Lower lobe of right lung (tissue), 2 donors: ENCODE results near the gene GPR137B. TPM values are rescaled to one million over a fixed set of nuclear protein-coding genes. Genes with fewer than 3 reads are reported as not detected.
"Not testable (repeated sequence)": the region's sequence is repeated elsewhere in the genome, so short reads cannot be mapped to it uniquely, and the experiment has no call there.

Experiments used
- ATAC-seq, 2 donors: fragments of 200-7000 bp; cut with Tn5 transposase; one replicate each; pipeline ENCODE4 v1.9.1; 2020 to 2022; ENCODE audit warnings: mild to moderate bottlenecking in 2 of 2, moderate library complexity in 2 of 2
- DNase-seq: peaks from one replicate; pipeline ENCODE4 v3.0.0-alpha.2; 2020
- H3K27ac ChIP-seq: fragments of 200-600 bp; one replicate; pipeline ENCODE4 v1.8.0; 2022
- H3K27me3 ChIP-seq: fragments of 200-600 bp; one replicate; pipeline ENCODE4 v1.8.0; 2022; ENCODE audit warnings: low read depth
- H3K36me3 ChIP-seq: fragments of 200-600 bp; one replicate; pipeline ENCODE4 v1.8.0; 2022; ENCODE audit warnings: mild to moderate bottlenecking
- H3K4me1 ChIP-seq: fragments of 200-600 bp; one replicate; pipeline ENCODE4 v1.8.0; 2022
- H3K4me3 ChIP-seq: fragments of 200-600 bp; one replicate; pipeline ENCODE4 v1.8.0; 2022; ENCODE audit warnings: mild to moderate bottlenecking
- H3K9me3 ChIP-seq: fragments of 200-600 bp; one replicate; pipeline ENCODE4 v1.8.0; 2022
- intact Hi-C: fragments of 100-400 bp; cut with DNase I; formaldehyde crosslinking; loops from one replicate; pipeline ENCODE4 v1.11.0; 2022
- total RNA-seq: library from RNA; stranded (reverse); fragmentation: NEBNext Ultra II Directional; extraction: Animal tissue kit (Norgen Biotek cat#: 25700); gene quantifications from one replicate; pipeline ENCODE4 v1.2.1, GENCODE V29; 2021
- TF ChIP-seq, protein P1 (sequence below): fragments of 200-600 bp; IDR thresholded peaks from one replicate; pipeline ENCODE4 v1.8.0; 2022; ENCODE audit warnings: antibody characterized with exemption, mild to moderate bottlenecking
- donor health status: DM: no; HTN: yes; CAD: no; lungs with severe emphysema.

GPR137B gene
- total RNA-seq, 1 donor from 2014 or later = 38.3 TPM

GRCh38 chr1:236160540-236161127 is 18.3 kb downstream of the GPR137B start:
- Histone ChIP-seq H3K36me3 (no peaks in the 10 kb centered on the region), H3K4me3 (no peak overlapping the region), H3K27me3 (no peaks in the 10 kb centered on the region), H3K27ac (no peak overlapping the region), H3K9me3 (peaks cover 13% of the 10 kb centered on the region), H3K4me1 (no peaks in the 10 kb centered on the region)
- TF ChIP-seq, protein P1, sequence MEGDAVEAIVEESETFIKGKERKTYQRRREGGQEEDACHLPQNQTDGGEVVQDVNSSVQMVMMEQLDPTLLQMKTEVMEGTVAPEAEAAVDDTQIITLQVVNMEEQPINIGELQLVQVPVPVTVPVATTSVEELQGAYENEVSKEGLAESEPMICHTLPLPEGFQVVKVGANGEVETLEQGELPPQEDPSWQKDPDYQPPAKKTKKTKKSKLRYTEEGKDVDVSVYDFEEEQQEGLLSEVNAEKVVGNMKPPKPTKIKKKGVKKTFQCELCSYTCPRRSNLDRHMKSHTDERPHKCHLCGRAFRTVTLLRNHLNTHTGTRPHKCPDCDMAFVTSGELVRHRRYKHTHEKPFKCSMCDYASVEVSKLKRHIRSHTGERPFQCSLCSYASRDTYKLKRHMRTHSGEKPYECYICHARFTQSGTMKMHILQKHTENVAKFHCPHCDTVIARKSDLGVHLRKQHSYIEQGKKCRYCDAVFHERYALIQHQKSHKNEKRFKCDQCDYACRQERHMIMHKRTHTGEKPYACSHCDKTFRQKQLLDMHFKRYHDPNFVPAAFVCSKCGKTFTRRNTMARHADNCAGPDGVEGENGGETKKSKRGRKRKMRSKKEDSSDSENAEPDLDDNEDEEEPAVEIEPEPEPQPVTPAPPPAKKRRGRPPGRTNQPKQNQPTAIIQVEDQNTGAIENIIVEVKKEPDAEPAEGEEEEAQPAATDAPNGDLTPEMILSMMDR = no peak
- intact Hi-C loops = no loop called here
- ATAC-seq = no peak
- no peak for DNase-seq

DNA sequence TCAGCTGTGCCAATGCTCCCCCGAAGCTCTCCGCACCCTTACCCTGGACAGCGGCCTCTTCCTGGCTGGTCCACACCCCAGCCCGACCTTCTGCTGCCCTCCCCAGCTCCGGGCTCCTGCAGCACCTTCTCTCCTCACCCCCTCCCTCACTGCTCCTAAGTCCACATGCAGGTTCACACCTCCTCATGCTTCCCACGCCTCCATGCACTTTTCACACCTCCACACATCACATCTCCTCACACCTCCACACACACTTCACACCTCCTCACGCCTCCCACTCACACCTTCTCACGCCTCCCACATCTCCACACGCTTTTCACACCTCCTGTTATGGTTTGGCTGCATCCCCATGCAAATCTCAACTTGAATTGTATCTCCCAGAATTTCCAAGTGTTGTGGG is 18.9 kb downstream of the GPR137B start:
- Histone ChIP-seq H3K4me3 (no peak overlapping the region), H3K9me3 (peaks cover 13% of the 10 kb centered on the region), H3K27ac (no peak overlapping the region), H3K27me3 (no peaks in the 10 kb centered on the region), H3K36me3 (no peaks in the 10 kb centered on the region), H3K4me1 (no peaks in the 10 kb centered on the region)
- TF ChIP-seq, protein P1 = no peak
- no peak for DNase-seq
- ATAC-seq = no peak
- intact Hi-C loops = no loop called here

- H3K4me1 ChIP-seq, H3K27ac ChIP-seq, H3K36me3 ChIP-seq, H3K4me3 ChIP-seq, ATAC-seq, DNase-seq, intact Hi-C loops, H3K27me3 ChIP-seq: not testable (repeated sequence)
- H3K9me3 ChIP-seq = peaks cover 13% of the 10 kb centered on the region
These were observed 19.4 kb downstream of the GPR137B start for GRCh38 chr1:236161755-236162154.

DNA sequence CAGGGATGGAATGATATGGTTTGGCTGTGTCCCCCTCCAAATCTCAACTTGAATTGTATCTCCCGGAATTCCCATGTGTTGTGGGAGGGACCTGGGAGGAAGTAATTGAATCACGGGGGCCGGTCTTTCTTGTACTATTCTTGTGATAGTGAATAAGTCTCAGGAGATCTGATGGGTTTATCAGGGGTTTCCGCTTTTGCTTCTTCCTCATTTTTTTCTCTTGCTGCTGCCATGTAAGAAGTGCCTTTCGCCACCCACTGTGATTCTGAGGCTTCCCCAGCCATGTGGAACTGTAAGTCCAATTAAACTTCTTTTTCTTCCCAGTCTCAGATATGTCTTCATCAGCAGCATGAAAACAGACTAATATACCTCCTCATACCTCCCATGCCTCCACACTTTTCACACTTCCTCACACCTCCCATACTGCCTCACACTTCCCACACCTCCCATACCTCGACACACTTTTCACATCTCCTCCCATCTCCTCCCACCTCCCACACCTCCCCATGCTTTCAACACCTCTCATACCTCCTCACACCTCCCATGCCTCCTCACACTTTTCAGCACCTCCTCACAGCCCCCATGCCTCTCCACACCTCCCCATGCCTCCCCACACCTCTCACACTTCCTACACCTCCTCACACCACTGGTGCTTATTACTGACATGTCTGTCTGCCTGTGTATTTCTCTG is 21.3 kb downstream of the GPR137B start:
- Histone ChIP-seq H3K27me3 (no peaks in the 10 kb centered on the region), H3K4me3 (no peak overlapping the region), H3K27ac (no peak overlapping the region), H3K36me3 (no peaks in the 10 kb centered on the region), H3K4me1 (peaks cover 3% of the 10 kb centered on the region), H3K9me3 (peaks cover 13% of the 10 kb centered on the region)
- intact Hi-C loops = no loop called here
- DNase-seq (no peak), ATAC-seq (no peak)
- TF ChIP-seq, protein P1 = no peak

- DNase-seq = no peak
- Histone ChIP-seq H3K4me3 (no peak overlapping the region), H3K27me3 (no peaks in the 10 kb centered on the region), H3K36me3 (no peaks in the 10 kb centered on the region), H3K27ac (no peak overlapping the region), H3K4me1 (peaks cover 8% of the 10 kb centered on the region), H3K9me3 (peaks cover 13% of the 10 kb centered on the region)
- TF ChIP-seq, protein P1 = no peak
- ATAC-seq = no peak
- intact Hi-C loops = no loop called here
These were observed 21.9 kb downstream of the GPR137B start for GRCh38 chr1:236164273-236164672.

DNA sequence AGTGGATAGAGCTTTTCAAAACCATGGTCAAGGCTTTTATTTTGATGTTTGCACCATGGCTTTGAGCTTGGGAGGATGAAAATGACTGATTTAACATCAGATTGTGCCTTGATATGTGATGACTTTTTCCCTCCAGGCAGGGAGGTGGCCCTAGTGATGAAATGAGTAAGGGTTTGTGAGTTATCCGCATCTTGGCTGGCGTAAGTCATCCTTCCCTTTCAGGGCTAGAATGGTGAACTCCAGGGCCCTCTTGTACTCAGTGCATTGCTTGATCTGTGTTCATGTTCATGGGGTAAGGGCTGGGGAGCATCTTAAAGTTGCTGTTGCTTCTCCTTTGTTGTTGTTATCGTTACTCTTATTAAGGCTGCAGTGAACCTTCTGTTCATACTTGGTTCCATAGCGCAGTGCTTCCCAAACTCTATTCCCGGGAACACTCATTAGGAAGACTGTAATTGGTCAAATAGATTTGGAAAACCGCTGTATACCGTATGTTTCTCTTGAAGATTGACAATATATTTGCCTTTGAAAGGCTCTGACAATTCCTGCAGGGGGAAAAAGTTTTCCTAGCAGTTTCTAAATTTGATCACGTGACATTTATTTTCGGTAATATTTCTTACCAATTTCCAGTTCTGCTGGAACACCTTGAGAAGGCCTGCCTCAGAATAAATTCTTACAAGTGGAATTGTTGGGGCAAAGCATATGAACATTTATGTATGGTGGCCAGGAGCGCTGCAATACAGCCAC is 23.1 kb downstream of the GPR137B start:
- H3K9me3 ChIP-seq = peaks cover 13% of the 10 kb centered on the region
- H3K27me3 ChIP-seq = no peaks in the 10 kb centered on the region
- ATAC-seq = no peak
- TF ChIP-seq, protein P1 = no peak
- no peak overlapping the region for H3K27ac ChIP-seq
- no peaks in the 10 kb centered on the region for H3K36me3 ChIP-seq
- intact Hi-C loops = no loop called here
- DNase-seq = no peak
- peaks cover 8% of the 10 kb centered on the region for H3K4me1 ChIP-seq
- H3K4me3 ChIP-seq = no peak overlapping the region
